HG03571 (cell line): ENCODE results near the gene SCYGR7.
"Not testable (repeated sequence)": the region's sequence is repeated elsewhere in the genome, so short reads cannot be mapped to it uniquely, and the experiment has no call there.

ENCODE experiments used
- ATAC-seq: cut with Tn5 transposase; IDR thresholded peaks from one replicate; pipeline ENCODE4 v1.9.1; 2021; ENCODE audit not compliant: unreplicated experiment

The SCYGR7 gene

GRCh38 chr2:227756261-227756660 lies 28.1 kb downstream of the SCYGR7 start:
- ATAC-seq = not testable (repeated sequence)

GRCh38 chr2:227759411-227760118 lies 31.4 kb downstream of the SCYGR7 start:
- ATAC-seq = no peak

GRCh38 chr2:227761740-227762476 lies 33.8 kb downstream of the SCYGR7 start:
- ATAC-seq = no peak

GRCh38 chr2:227765788-227766372 lies 37.7 kb downstream of the SCYGR7 start:
- ATAC-seq = no peak

GRCh38 chr2:227766373-227766883 lies 38.3 kb downstream of the SCYGR7 start:
- ATAC-seq = peak; percentile 96

GRCh38 chr2:227767830-227768229 lies 39.7 kb downstream of the SCYGR7 start:
- no peak for ATAC-seq

- ATAC-seq = no peak
Observed at GRCh38 chr2:227772197-227772661, 44.1 kb downstream of the SCYGR7 start.

GRCh38 chr2:227772932-227773331 lies 44.8 kb downstream of the SCYGR7 start:
- no peak for ATAC-seq

GRCh38 chr2:227774011-227774624 lies 46.0 kb downstream of the SCYGR7 start:
- ATAC-seq = no peak

- ATAC-seq = no peak
Observed at GRCh38 chr2:227774895-227775842, 47.0 kb downstream of the SCYGR7 start.
